ENCODE data around the gene RUFY3.

GRCh38 chr4:70691661-70692060 is 30.1 kb upstream of the RUFY3 start:
- no peak for TF ChIP-seq CTCF (IDR thresholded peaks at IDR 0.05)
- no peak for TF ChIP-seq POLR2A (IDR thresholded peaks at IDR 0.05)

All from testis (tissue), 2 donors.